Transverse colon (tissue), 3 donors: ENCODE measurements around the gene SAXO1.

ENCODE experiments used
- CTCF ChIP-seq, 5 experiments: fragments of 200-600 bp in 3 of 5; fragments of 450-650 bp in 2 of 5; sonication (generic) in 3 of 5; IDR thresholded peaks; 1 replicate in 2 of 5; 2 replicates in 3 of 5; pipeline ENCODE4 v1.5.1; 2016 to 2017; ENCODE audit warnings: antibody characterized with exemption in 5 of 5, inconsistent platforms in 3 of 5, mild to moderate bottlenecking in 2 of 5, moderate library complexity in 1 of 5
- EP300 ChIP-seq: sonication (generic); formaldehyde crosslinking; IDR thresholded peaks from one replicate; pipeline ENCODE4 v1.6.1; 2017; ENCODE audit warnings: antibody characterized with exemption, low read depth

- TF ChIP-seq EP300 = no peak
- no peak for TF ChIP-seq CTCF (IDR thresholded peaks at IDR 0.05)
These were observed 144.7 kb downstream of the SAXO1 start for GRCh38 chr9:18888290-18888689.
